Ascending aorta (tissue), 2 donors: Measurements from ENCODE around the gene STX8. TPM values are rescaled to one million over a fixed set of nuclear protein-coding genes. Genes with fewer than 3 reads are reported as not detected.

Experiments
- DNase-seq, 2 donors: peaks; one replicate each; pipeline ENCODE4 v3.0.0-alpha.2; 2019; ENCODE audit warnings: low spot score in 2 of 2
- H3K27ac ChIP-seq, 2 donors: fragments of 200-600 bp; sonication (generic); one replicate each; pipeline ENCODE4 v1.5.1; 2016 to 2017; ENCODE audit warnings: mild to moderate bottlenecking in 1 of 2
- H3K27me3 ChIP-seq: fragments of 200-600 bp; sonication (generic); one replicate; pipeline ENCODE4 v1.5.1; 2017
- H3K36me3 ChIP-seq, 2 donors: fragments of 200-600 bp; sonication (generic); one replicate each; pipeline ENCODE4 v1.5.1; 2016
- H3K4me1 ChIP-seq, 2 donors: fragments of 200-600 bp; sonication (generic); one replicate each; pipeline ENCODE4 v1.5.1; 2016 to 2017; ENCODE audit warnings: mild to moderate bottlenecking in 1 of 2
- H3K4me3 ChIP-seq, 2 donors: fragments of 200-600 bp; sonication (generic); one replicate each; pipeline ENCODE4 v1.5.1; 2016 to 2017; ENCODE audit warnings: mild to moderate bottlenecking in 1 of 2
- H3K9me3 ChIP-seq, 2 donors: fragments of 200-600 bp; sonication (generic); one replicate each; pipeline ENCODE4 v1.5.1; 2016
- intact Hi-C: fragments of 100-400 bp; cut with DNase I; formaldehyde crosslinking; loops from one replicate; pipeline ENCODE4 v1.15.1; 2023
- total RNA-seq: library from RNA; depleted of rRNA; stranded (reverse); fragments of >200 nt; gene quantifications from one replicate; pipeline ENCODE4 v1.1.0, GENCODE V29; 2016
- TF ChIP-seq, protein P1 (sequence below), 3 experiments: fragments of 200-600 bp in 2 of 3; fragments of 450-650 bp in 1 of 3; sonication (generic) in 2 of 3; IDR thresholded peaks; one replicate each; pipeline ENCODE4 v1.5.1; 2016 to 2019; ENCODE audit warnings: antibody characterized with exemption in 3 of 3, mild to moderate bottlenecking in 1 of 3, moderate library complexity in 1 of 3

The STX8 gene
- total RNA-seq, 1 donor from 2014 or later = 7.6 TPM

DNA sequence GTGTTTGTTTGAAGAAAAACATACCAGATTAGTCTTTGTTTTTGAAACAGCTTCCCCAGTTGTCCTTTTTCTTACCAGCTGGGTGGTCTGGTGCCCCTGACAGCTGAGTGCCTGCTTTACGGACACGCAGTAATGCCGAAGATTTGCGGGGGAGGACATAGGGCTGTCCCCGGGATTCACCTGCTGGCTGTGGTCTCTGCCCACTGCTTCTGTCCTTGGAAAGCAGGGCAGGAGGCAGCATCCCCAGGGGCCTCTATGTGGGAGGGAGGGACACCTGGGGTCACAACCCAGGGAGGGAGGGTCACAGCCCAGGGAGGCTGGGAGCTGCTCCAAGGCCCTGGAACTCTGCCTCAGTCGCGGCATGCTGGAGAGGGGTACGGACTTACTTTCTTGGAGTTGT, 332.6 kb downstream of the STX8 start:
- TF ChIP-seq, protein P1, sequence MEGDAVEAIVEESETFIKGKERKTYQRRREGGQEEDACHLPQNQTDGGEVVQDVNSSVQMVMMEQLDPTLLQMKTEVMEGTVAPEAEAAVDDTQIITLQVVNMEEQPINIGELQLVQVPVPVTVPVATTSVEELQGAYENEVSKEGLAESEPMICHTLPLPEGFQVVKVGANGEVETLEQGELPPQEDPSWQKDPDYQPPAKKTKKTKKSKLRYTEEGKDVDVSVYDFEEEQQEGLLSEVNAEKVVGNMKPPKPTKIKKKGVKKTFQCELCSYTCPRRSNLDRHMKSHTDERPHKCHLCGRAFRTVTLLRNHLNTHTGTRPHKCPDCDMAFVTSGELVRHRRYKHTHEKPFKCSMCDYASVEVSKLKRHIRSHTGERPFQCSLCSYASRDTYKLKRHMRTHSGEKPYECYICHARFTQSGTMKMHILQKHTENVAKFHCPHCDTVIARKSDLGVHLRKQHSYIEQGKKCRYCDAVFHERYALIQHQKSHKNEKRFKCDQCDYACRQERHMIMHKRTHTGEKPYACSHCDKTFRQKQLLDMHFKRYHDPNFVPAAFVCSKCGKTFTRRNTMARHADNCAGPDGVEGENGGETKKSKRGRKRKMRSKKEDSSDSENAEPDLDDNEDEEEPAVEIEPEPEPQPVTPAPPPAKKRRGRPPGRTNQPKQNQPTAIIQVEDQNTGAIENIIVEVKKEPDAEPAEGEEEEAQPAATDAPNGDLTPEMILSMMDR (IDR thresholded peaks at IDR 0.05) = no peak
- H3K4me1 ChIP-seq = peaks cover 21 to 53% of the 10 kb centered on the region in 2 donors

GRCh38 chr17:9242497-9242881, 333.1 kb downstream of the STX8 start:
- H3K4me1 ChIP-seq = peaks cover 21 to 57% of the 10 kb centered on the region in 2 donors
- no peaks in the 10 kb centered on the region for H3K27me3 ChIP-seq
- H3K4me3 ChIP-seq = no peak overlapping the region
- no peak for DNase-seq
- intact Hi-C loops = loop anchor here (5.0 kb wide), 1 partner anchor 120 kb away; no protein-coding TSS in a partner anchor
- H3K36me3 ChIP-seq = no peaks in the 10 kb centered on the region
- TF ChIP-seq, protein P1 (IDR thresholded peaks at IDR 0.05) = no peak
- H3K27ac ChIP-seq = peak overlapping the region; percentile 99 to 100
- no peaks in the 10 kb centered on the region for H3K9me3 ChIP-seq

More for the DNA sequence above, 332.6 kb downstream of the STX8 start:
- no peak overlapping the region for H3K4me3 ChIP-seq
- H3K27ac ChIP-seq = peak overlapping the region; percentile 99 to 100
- intact Hi-C loops = loop anchor here (5.0 kb wide), 1 partner anchor 121 kb away; no protein-coding TSS in a partner anchor
- H3K9me3 ChIP-seq = no peaks in the 10 kb centered on the region
- H3K36me3 ChIP-seq = no peaks in the 10 kb centered on the region
- H3K27me3 ChIP-seq = no peaks in the 10 kb centered on the region
- no peak for DNase-seq

DNA sequence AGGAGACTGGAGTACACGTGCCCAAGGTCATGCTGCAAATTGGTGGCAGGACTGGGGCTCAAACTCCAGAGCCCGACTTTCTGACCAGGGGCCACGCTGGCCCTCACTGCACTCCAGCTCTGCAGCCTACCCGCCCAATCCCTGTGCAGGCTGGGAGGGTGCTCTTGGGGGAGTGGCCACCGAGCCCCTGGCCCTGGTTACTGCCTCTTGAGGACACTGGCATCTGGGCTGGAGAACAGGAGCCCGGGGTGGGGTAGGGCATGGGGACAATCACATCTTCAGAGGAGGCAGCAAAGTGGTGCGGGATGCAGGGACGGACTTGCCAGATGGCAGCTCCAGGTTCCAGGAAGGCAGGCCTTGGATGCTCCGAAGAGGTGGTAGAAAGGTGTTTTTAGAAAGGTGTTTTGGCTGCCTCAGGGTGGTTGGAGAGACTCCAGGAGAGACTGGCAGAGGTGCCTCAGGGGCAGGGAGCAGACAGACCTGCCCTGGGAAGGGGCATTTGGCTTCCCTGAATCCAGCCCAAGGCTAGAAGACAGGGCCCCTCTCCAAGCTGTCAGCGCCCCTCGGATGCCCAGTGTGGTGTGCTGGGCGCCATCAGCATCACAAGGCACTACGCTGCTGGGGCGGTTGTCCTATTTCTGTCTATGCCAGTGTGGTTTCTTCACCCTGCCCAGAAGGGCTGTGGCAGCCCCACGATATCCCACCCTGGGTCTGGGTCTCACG, 333.7 kb downstream of the STX8 start:
- peaks cover 21 to 57% of the 10 kb centered on the region in 2 donors for H3K4me1 ChIP-seq

DNA sequence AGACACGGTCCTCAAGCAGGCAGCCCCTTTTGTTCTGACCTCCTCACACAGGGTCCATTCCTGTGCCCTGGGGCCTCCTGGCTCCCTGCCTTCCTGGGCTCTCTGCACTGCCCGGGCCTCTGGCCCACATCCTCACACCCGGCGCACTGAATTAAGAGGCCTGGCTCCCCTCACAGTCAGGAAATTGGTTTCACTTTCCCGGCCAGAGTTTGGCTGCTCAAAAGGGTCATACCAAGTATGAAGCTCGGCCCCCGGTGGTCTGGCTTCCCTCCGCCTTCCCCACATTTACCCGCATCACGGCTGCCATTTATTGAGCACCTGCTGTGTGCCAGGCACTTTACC, 334.3 kb downstream of the STX8 start:
- DNase-seq = peak in 1 of 2 donors; percentile 84
- no peaks in the 10 kb centered on the region for H3K9me3 ChIP-seq
- intact Hi-C loops = loop anchor here (2.0 to 5.0 kb wide), 3 partner anchors 23 to 119 kb away; no protein-coding TSS in a partner anchor
- peak overlapping the region in 1 of 2 donors; percentile 15 for H3K4me3 ChIP-seq
- H3K27me3 ChIP-seq = no peaks in the 10 kb centered on the region
- H3K27ac ChIP-seq = peak overlapping the region; percentile 99 to 100
- peaks cover 21 to 57% of the 10 kb centered on the region in 2 donors for H3K4me1 ChIP-seq
- no peaks in the 10 kb centered on the region for H3K36me3 ChIP-seq
- TF ChIP-seq, protein P1 (IDR thresholded peaks at IDR 0.05) = no peak

More for the DNA sequence above, 333.7 kb downstream of the STX8 start:
- TF ChIP-seq, protein P1 (IDR thresholded peaks at IDR 0.05) = no peak
- no peak for DNase-seq
- peak overlapping the region in 1 of 2 donors; percentile 15 for H3K4me3 ChIP-seq
- no peaks in the 10 kb centered on the region for H3K27me3 ChIP-seq
- no peaks in the 10 kb centered on the region for H3K9me3 ChIP-seq
- intact Hi-C loops = loop anchor here (2.0 to 5.0 kb wide), 3 partner anchors 23 to 120 kb away; no protein-coding TSS in a partner anchor
- H3K27ac ChIP-seq = peak overlapping the region; percentile 99 to 100
- no peaks in the 10 kb centered on the region for H3K36me3 ChIP-seq

DNA sequence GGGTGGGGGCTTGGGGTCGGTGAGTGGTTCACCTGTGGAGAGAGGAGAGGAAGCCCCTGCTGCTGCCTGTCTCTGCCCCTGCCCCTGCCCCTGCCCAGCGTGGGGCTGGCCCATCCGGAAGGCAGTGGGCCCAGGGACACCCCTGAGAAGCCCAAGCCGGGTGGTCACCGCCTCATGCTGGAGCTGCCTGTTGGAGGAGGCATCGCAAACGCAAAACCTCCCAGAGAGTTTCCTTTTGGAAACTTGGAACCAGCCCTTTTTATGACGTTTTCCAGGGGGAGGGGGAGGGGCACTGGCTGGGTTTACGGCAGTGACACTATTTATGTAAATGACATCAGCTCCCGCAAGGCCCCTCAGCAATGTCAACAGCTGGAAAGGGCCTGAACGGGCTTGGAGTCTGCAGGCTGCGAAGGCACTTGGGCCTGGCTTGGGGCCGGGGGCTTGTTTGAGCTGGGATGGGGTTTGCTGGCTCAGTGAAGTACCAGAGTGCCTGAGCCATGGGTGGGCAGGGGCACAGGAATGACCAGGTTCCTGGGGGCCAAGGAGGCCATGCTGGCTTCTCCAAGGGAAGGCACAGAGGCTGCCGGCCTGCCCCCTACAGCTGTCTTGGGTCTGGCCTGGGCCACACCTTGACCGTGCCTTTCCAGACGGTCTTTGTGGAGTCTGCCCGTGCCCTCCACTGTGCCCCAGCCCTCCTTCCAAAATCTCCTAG, 334.8 kb downstream of the STX8 start:
- Histone ChIP-seq H3K9me3 (no peaks in the 10 kb centered on the region), H3K27ac (peak overlapping the region; percentile 99 to 100), H3K4me3 (peak overlapping the region; percentile 65 to 69), H3K27me3 (no peaks in the 10 kb centered on the region), H3K4me1 (peaks cover 21 to 60% of the 10 kb centered on the region in 2 donors), H3K36me3 (no peaks in the 10 kb centered on the region)
- TF ChIP-seq, protein P1 (IDR thresholded peaks at IDR 0.05) = no peak
- peak; percentile 71 to 96 for DNase-seq
- intact Hi-C loops = loop anchor here (2.0 to 5.0 kb wide), 3 partner anchors 22 to 119 kb away; no protein-coding TSS in a partner anchor
